Measurements from ENCODE around the gene ARSB.
A peak's percentile ranks its signal among the peaks of the same experiment; 100 is the strongest.

The ARSB gene

DNA sequence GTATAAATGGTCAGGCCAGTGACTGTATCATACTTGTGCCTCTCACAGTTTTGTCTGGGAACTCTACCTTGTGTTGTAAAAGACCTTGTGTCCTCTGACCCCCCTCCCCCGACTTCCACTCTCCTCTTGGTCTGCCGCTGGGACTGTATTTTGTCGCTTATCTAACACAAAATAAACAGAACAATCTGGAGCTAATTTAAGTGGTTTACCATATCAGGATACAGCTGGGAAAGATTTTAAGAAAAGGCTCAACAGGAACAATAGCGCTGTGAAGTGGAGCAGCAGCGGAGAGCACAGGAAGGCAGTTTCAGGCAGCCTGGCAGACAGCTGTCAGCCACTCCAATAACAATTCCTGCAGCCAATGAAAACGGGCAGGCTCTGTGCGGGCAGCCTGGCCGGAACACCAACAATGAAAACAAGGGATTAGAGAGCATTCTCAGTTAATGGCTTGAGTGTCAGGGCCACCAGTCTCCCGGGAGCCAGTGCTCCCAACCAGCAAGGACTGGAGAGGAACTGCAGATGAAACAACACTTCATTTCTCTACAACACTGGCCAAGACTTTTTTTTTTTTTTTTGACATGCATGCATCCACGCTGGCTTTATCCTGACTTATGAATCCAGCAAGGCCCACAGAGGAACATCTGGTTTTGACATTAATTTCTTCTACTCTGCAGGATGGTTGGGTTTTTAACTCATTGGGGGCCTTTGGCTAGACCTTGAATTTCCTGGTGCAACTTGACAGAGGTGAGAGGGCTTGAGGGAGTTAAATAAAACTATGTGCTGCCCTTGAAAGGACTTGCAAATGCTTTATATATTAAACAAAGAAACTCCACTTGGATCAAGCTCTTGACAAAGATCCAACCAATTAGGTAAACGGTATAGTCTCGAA is 76.7 kb downstream of the ARSB start:
- H3K27me3 Mint-ChIP-seq (ENCODE audit: low read depth), result no peaks in the 10 kb centered on the region
- H3K9me3 Mint-ChIP-seq, result no peaks in the 10 kb centered on the region
- H3K4me3 Mint-ChIP-seq, result peak overlapping the region; percentile 60 to 69 (median 62)
- H3K27ac Mint-ChIP-seq, result peak overlapping the region; percentile 96 to 98 (median 97)
- peak in 1 of 3 experiments; percentile 1 for TF ChIP-seq CTCF (IDR thresholded peaks at IDR 0.05; ENCODE audit: unreplicated experiment in 3 of 3)
- H3K4me1 Mint-ChIP-seq, result peaks cover 62% of the 10 kb centered on the region
- no peaks in the 10 kb centered on the region for H3K36me3 Mint-ChIP-seq (ENCODE audit: low read depth)

DNA sequence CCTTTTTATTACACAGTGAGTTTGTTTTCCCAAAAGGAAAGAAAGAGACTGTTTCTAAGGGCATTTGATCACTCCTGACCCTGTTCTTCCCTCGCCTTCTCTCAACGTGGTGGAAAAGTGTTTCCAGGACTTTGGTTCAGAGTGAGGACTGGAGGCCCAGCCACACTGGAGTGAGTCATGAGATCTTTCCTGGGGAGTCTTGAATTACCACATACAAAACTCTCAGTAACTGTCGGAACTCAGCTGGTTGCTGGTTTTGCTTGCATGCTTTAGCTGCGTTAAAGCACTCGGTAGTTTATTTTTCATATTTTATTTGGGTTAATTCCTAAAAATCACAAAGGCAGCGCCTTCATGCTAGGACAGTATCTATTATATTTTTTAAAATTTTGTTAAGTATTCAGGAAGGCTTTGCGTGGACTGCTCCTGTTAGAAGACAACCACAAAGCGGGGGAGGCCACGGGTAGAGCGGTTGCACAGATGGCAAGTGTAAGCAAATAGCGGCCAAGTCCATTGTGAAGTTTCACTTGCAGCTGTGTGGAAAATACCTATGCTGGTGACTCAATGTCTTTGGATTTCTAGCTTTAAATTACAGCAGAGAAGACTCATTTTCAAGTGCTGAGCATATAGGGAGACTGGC is 77.7 kb downstream of the ARSB start:
- Mint-ChIP-seq H3K4me3 (peak overlapping the region in 2 of 3 experiments; percentile 31 to 62), H3K9me3 (no peaks in the 10 kb centered on the region), H3K27ac (peak overlapping the region; percentile 96 to 98 (median 97)), H3K36me3 (ENCODE audit: low read depth) (no peaks in the 10 kb centered on the region), H3K4me1 (peaks cover 65% of the 10 kb centered on the region), H3K27me3 (ENCODE audit: low read depth) (no peaks in the 10 kb centered on the region)
- no peak for TF ChIP-seq CTCF (IDR thresholded peaks at IDR 0.05; ENCODE audit: unreplicated experiment in 3 of 3)

GRCh38 chr5:78905084-78905938 is 79.8 kb downstream of the ARSB start:
- peaks cover 3% of the 10 kb centered on the region for H3K27me3 Mint-ChIP-seq (ENCODE audit: low read depth)
- no peak for TF ChIP-seq CTCF (IDR thresholded peaks at IDR 0.05; ENCODE audit: unreplicated experiment in 3 of 3)
- H3K9me3 Mint-ChIP-seq, result peaks cover 7% of the 10 kb centered on the region
- H3K27ac Mint-ChIP-seq, result peak overlapping the region in 2 of 3 experiments; percentile 31 to 96
- peaks cover 5% of the 10 kb centered on the region for H3K36me3 Mint-ChIP-seq (ENCODE audit: low read depth)
- peaks cover 48% of the 10 kb centered on the region for H3K4me1 Mint-ChIP-seq
- H3K4me3 Mint-ChIP-seq, result no peak overlapping the region

DNA sequence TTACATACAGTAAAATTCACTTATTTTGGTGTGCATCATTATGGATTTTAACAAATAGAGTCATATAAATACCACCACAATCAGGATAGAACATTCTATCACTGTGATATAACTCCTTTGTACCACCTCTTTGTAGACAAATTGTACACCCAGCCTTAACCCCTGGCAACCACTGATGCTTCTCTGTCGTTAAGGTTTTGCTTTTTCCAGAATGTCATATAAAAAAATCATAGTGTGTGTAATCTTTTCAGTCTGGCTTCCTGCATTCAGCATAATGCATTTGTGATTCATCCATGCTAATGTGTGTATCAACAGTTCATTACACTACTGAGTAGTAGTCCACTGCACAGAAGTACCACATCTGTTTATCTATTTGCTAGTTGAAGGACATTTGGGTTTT is 81.2 kb downstream of the ARSB start:
- Mint-ChIP-seq H3K27ac (peak overlapping the region in 2 of 3 experiments; percentile 87 to 96), H3K4me1 (peaks cover 34% of the 10 kb centered on the region), H3K4me3 (no peak overlapping the region), H3K36me3 (ENCODE audit: low read depth) (peaks cover 16% of the 10 kb centered on the region), H3K9me3 (peaks cover 17% of the 10 kb centered on the region), H3K27me3 (ENCODE audit: low read depth) (peaks cover 3% of the 10 kb centered on the region)
- TF ChIP-seq CTCF (IDR thresholded peaks at IDR 0.05; ENCODE audit: unreplicated experiment in 3 of 3), result no peak

DNA sequence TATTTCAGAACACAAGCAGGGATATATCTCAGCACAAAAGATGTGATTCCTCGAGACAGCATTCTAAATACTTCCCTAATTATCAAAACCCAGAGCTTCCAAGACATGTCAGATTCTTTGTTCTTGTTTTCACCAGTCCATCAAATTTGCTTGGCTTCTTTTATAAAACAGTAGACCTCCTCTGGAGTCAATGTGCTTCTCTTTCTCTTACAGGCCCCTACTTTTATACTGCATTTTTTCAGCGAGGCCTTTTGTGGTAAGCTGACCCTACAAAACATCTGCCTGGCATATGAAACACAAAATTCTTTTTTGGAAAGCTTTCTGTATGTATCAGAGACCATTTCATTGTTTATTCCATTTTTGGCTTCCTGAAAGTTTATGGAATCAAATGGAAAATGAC is 81.8 kb downstream of the ARSB start:
- Mint-ChIP-seq H3K27ac (peak overlapping the region; percentile 82 to 96 (median 87)), H3K4me1 (peaks cover 29% of the 10 kb centered on the region), H3K4me3 (no peak overlapping the region), H3K27me3 (ENCODE audit: low read depth) (peaks cover 3% of the 10 kb centered on the region), H3K36me3 (ENCODE audit: low read depth) (peaks cover 17% of the 10 kb centered on the region), H3K9me3 (peaks cover 18% of the 10 kb centered on the region)
- TF ChIP-seq CTCF (IDR thresholded peaks at IDR 0.05; ENCODE audit: unreplicated experiment in 3 of 3), result no peak
